DND-41 (cell line): Measurements from ENCODE around the gene NXPH4.

Experiments used
- EZH2 ChIP-seq: IDR thresholded peaks from 3 replicates; pipeline ENCODE4 v1.6.1; 2012; ENCODE audit warnings: borderline replicate concordance, low read depth, mild to moderate bottlenecking, moderate library complexity, low read length, inconsistent platforms; ENCODE audit not compliant: severe bottlenecking
- TF ChIP-seq, protein P1 (sequence below): IDR thresholded peaks from 2 replicates; pipeline ENCODE4 v1.5.1; 2012; ENCODE audit warnings: borderline replicate concordance, low read length, moderate library complexity, mild to moderate bottlenecking; ENCODE audit not compliant: poor library complexity, severe bottlenecking; ENCODE audit errors: extremely low read depth

DNA sequence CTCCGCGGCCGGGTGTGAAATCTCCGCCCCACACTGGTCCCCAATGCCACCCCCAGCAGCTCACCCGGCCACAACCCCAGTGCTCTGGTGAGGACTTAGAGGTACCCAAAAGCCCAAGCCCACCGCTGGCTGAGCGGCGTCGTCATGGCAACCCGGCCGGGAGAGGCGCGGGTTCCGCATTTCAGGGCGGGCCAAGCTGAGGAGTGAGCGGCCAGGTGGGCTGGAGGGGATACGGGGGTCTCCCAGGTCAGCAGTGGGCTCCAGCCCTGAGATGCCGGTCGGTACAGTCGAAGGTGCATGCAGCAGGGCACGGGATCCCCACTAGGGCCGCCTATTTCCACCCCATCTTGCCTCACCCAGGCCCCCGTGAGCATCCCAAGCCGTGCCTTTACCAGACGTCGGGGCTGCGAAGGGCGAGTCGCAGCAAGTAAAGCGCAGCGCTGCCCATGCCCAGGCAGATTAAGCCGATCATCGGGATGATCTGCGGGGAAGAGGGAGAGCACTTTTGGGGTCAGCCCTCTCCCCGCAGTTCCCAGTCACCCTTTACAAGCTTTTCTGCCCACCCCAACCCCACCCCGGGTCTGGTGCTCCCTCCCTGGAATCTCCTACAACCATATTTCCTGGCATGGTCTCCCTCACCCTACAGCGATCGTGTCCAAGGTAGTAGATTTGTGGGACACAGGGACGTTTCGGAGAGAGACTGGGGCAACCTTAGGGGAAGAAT lies 19.8 kb downstream of the NXPH4 start:
- TF ChIP-seq, protein P1, sequence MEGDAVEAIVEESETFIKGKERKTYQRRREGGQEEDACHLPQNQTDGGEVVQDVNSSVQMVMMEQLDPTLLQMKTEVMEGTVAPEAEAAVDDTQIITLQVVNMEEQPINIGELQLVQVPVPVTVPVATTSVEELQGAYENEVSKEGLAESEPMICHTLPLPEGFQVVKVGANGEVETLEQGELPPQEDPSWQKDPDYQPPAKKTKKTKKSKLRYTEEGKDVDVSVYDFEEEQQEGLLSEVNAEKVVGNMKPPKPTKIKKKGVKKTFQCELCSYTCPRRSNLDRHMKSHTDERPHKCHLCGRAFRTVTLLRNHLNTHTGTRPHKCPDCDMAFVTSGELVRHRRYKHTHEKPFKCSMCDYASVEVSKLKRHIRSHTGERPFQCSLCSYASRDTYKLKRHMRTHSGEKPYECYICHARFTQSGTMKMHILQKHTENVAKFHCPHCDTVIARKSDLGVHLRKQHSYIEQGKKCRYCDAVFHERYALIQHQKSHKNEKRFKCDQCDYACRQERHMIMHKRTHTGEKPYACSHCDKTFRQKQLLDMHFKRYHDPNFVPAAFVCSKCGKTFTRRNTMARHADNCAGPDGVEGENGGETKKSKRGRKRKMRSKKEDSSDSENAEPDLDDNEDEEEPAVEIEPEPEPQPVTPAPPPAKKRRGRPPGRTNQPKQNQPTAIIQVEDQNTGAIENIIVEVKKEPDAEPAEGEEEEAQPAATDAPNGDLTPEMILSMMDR: no peak
- no peak for TF ChIP-seq EZH2
